ENCODE measurements around the gene ATP13A3. TPM values are rescaled to one million over a fixed set of nuclear protein-coding genes. Genes with fewer than 3 reads are reported as not detected.

The ATP13A3 gene
- total and polyA plus RNA-seq, 2 donors (not counting 1 experiment from before 2014, with no cell fraction given) = 6.1 to 61.1 TPM

DNA sequence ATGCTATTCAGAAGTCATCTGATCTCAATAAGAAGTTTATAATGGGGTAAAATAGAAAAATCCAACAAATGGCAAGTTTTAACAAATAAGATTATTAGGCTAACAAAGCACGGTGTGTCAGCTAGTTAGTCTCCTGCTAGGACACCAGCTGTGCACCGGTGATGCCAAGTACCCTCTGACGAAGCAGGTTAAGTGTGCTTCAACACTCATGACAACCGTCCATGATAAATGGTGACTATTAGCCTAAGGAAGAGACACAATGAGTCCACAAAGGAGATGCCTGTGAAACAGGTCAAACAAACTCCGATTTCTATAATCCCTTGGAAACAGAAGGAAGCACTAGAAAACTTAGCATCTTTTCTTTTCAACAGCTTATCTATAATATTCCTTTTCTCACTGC, 36.5 kb downstream of the ATP13A3 start:
- no peak for DNase-seq
- Histone ChIP-seq H3K9ac (ENCODE audit: low read length) (no peak overlapping the region), H3K4me2 (replicated peaks; ENCODE audit: low read depth, low read length, poor library complexity, severe bottlenecking) (no peak overlapping the region), H3K27ac (ENCODE audit: low read length in 2 of 2) (no peak overlapping the region), H3K36me3 (replicated peaks in 1 of 2; ENCODE audit: control extremely low read depth in 1 of 2, control insufficient read depth in 1 of 2, extremely low read depth in 1 of 2, insufficient read depth in 2 of 2, low read length in 1 of 2) (peaks cover 12 to 40% of the 10 kb centered on the region in 2 experiments), H4K20me1 (ENCODE audit: control insufficient read depth, insufficient read depth, low read length, poor library complexity, severe bottlenecking) (no peaks in the 10 kb centered on the region), H3K27me3 (replicated peaks in 1 of 4; ENCODE audit: control extremely low read depth in 1 of 4, control insufficient read depth in 3 of 4, insufficient read depth in 4 of 4, low read length in 3 of 4) (no peaks in the 10 kb centered on the region), H3K79me2 (ENCODE audit: control insufficient read depth, insufficient read depth, low read length) (no peaks in the 10 kb centered on the region), H2AFZ (ENCODE audit: insufficient read depth, low read depth, low read length, poor library complexity, severe bottlenecking) (no peak overlapping the region), H3K4me1 (ENCODE audit: control insufficient read depth in 2 of 2, insufficient read depth in 2 of 2, low read length in 2 of 2) (peaks cover 4 to 6% of the 10 kb centered on the region in 2 donors), H3K4me3 (ENCODE audit: control extremely low read depth in 1 of 5, extremely low read depth in 1 of 5, insufficient read depth in 1 of 5, low read depth in 2 of 5, low read length in 4 of 5) (no peak overlapping the region), H3K9me3 (ENCODE audit: control extremely low read depth in 1 of 3, control insufficient read depth in 2 of 3, insufficient read depth in 1 of 3, low read length in 2 of 3) (no peaks in the 10 kb centered on the region)
- Mint-ChIP-seq H3K27ac (no peak overlapping the region), H3K27me3 (no peaks in the 10 kb centered on the region), H3K4me1 (peaks cover 1% of the 10 kb centered on the region), H3K9me3 (ENCODE audit: insufficient read depth) (no peaks in the 10 kb centered on the region), H3K4me3 (no peak overlapping the region)
- ChIA-PET CTCF (interaction anchor here (1.0 to 1.7 kb wide), 4 partner anchors 21 to 125 kb away, joined by 3 to 7 read pairs (median 5); no protein-coding TSS in a partner anchor), POLR2A (no interaction called here)
- TF ChIP-seq EZH2 (IDR thresholded peaks at IDR 0.05; ENCODE audit: borderline replicate concordance, insufficient read depth, low read depth, low read length, poor library complexity, severe bottlenecking) (no peak), CTCF (IDR thresholded peaks at IDR 0.05) (no peak)
- ATAC-seq (ENCODE audit: low read depth) = no peak
- intact Hi-C loops (cut with micrococcal nuclease) = no loop called here
- WGBS (ENCODE audit: insufficient coverage) = 100% methylated on average over 4 of the region's 5 CpGs

DNA sequence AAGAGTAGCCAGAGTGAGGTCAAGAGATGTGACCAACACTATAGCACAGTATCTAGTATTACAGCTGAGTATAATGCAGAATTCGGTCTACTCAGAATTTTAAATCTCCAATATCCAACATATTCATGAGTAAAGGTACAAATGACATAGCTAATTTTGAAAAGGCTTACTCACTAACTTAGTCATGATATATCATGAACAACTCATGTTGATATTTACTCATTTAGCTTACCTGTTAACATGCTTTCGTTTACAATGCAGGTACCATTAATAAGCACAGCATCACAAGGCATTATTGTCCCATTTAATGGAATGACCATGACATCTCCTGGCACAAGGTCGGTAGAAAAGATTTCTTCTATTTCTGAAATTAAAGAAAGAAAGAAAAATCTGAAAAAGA, 36.9 kb downstream of the ATP13A3 start:
- WGBS (ENCODE audit: insufficient coverage) = no CpG with 5 or more reads among the region's 3 CpGs
- no peaks in the 10 kb centered on the region for H3K9me3 Mint-ChIP-seq (ENCODE audit: insufficient read depth)
- Histone ChIP-seq H3K4me2 (replicated peaks; ENCODE audit: low read depth, low read length, poor library complexity, severe bottlenecking) (no peak overlapping the region), H3K9me3 (ENCODE audit: control extremely low read depth in 1 of 3, control insufficient read depth in 2 of 3, insufficient read depth in 1 of 3, low read length in 2 of 3) (no peaks in the 10 kb centered on the region), H4K20me1 (ENCODE audit: control insufficient read depth, insufficient read depth, low read length, poor library complexity, severe bottlenecking) (no peaks in the 10 kb centered on the region), H3K9ac (ENCODE audit: low read length) (no peak overlapping the region), H3K36me3 (replicated peaks in 1 of 2; ENCODE audit: control extremely low read depth in 1 of 2, control insufficient read depth in 1 of 2, extremely low read depth in 1 of 2, insufficient read depth in 2 of 2, low read length in 1 of 2) (peaks cover 12 to 44% of the 10 kb centered on the region in 2 experiments), H3K4me3 (ENCODE audit: control extremely low read depth in 1 of 5, extremely low read depth in 1 of 5, insufficient read depth in 1 of 5, low read depth in 2 of 5, low read length in 4 of 5) (no peak overlapping the region), H3K79me2 (ENCODE audit: control insufficient read depth, insufficient read depth, low read length) (no peaks in the 10 kb centered on the region), H3K27ac (ENCODE audit: low read length in 2 of 2) (no peak overlapping the region), H3K27me3 (replicated peaks in 1 of 4; ENCODE audit: control extremely low read depth in 1 of 4, control insufficient read depth in 3 of 4, insufficient read depth in 4 of 4, low read length in 3 of 4) (no peaks in the 10 kb centered on the region), H2AFZ (ENCODE audit: insufficient read depth, low read depth, low read length, poor library complexity, severe bottlenecking) (no peak overlapping the region), H3K4me1 (ENCODE audit: control insufficient read depth in 2 of 2, insufficient read depth in 2 of 2, low read length in 2 of 2) (peaks cover 4 to 6% of the 10 kb centered on the region in 2 donors)
- H3K4me3 Mint-ChIP-seq = no peak overlapping the region
- intact Hi-C loops (cut with micrococcal nuclease) = no loop called here
- no peak for DNase-seq
- no peak for ATAC-seq (ENCODE audit: low read depth)
- TF ChIP-seq CTCF (IDR thresholded peaks at IDR 0.05) (no peak), EZH2 (IDR thresholded peaks at IDR 0.05; ENCODE audit: borderline replicate concordance, insufficient read depth, low read depth, low read length, poor library complexity, severe bottlenecking) (no peak)
- H3K4me1 Mint-ChIP-seq = peaks cover 1% of the 10 kb centered on the region
- H3K27me3 Mint-ChIP-seq = no peaks in the 10 kb centered on the region
- H3K27ac Mint-ChIP-seq = no peak overlapping the region
- CTCF ChIA-PET = interaction anchor here (1.0 to 1.7 kb wide), 3 partner anchors 22 to 125 kb away, joined by 3 to 7 read pairs (median 7); no protein-coding TSS in a partner anchor
- POLR2A ChIA-PET = no interaction called here

Measured in B cell (primary cell).